Measurements from ENCODE around the gene DHCR24.
"Not testable (repeated sequence)": the region's sequence is repeated elsewhere in the genome, so short reads cannot be mapped to it uniquely, and the experiment has no call there.

Gene DHCR24

DNA sequence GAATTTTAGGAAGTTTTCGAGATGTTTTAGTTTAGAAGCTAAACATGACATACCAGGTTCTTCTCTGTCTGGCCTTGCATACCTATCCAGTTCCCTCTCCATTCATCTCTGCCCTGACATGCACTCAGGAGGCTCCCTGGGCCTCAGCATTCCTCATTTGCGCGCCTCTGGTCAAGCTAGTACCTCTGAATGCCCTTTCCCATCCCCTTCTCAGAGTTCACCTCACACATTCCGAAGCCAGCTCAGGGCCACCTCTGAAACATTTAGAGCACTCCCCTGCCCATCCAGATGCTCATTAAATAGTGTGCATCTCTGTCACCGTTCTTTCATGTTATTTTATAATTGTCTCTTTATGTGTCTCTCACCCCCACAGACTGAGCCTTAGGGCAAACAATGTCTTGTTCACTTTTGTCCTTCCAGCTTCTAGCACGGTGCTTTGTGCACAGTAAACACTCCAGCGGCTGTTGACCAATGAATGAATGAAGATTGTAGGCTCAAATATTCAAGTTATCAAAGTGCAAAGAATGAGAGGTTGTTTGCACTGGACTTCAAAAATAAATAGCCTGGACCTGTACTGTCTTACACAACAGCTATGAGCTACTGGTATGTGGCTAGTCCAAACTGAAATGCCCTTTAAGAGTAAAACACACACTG, 1.2 kb upstream of the DHCR24 start:
- DNase-seq (ENCODE audit: low read depth), result no peak

DNA sequence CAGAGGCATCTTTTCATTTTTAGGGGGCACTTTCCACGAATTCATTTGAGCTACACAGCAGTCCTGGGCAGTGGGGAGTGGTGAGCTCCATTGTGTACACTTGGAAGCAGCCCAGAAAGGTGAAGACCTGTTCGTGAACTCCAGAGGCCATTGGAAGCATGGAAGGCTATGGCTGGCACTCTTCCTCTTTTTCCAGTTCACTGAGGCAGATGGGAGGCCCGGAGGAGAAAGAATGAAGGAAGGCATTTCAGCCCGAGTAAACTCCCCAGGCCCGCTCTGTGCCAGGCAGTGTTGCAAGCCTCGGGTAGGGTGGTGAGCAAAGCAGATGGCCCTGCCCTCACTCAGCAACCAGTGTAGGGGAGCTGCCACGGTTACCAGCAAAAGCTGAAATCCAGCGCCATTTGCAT, 673 bp upstream of the DHCR24 start:
- no peak for DNase-seq (ENCODE audit: low read depth)

DNA sequence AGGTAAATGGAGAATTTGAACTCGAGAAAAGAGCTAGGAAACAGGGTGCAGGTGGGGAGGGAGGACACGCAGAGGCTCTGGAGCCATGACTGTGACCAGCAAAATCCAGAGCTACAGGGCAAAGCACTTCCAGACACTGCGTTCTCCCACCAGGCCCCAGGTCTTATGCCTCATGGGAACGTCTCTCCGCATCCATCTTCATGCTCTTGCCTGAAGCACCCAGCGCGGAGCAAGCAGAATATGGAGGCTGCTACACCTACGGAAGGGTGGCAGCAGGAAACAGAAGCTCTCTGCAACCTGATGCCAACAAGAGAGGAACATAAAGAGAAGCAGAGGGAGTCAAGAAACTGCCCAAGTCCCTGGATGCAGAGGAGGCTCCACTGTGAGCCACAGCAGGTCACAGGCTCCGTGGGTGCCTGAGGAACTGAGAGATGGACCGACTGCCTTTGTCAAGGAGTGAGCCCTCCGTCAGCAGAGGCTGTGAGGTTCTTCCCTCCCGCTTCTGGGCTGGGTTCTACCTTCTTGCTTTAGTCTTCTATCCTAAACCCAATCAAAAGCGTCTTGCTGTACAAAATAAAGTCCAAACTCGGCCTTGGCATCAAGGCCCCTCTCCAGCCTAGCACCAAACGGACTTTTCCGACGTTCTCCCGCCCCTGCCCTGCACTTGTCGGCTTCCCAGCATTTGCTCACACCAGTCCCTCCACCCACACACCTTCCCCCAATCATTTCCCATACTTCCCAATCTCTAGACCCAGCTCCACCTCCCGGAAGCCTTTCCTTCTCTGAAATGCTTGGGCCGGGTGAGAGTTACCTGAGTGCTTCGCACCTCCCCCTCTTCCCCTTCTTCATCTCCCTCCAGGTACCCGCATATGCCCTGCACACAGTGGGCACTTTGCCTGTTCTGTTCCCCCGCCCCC, 930 bp downstream of the DHCR24 start:
- no peak for DNase-seq (ENCODE audit: low read depth)

DNA sequence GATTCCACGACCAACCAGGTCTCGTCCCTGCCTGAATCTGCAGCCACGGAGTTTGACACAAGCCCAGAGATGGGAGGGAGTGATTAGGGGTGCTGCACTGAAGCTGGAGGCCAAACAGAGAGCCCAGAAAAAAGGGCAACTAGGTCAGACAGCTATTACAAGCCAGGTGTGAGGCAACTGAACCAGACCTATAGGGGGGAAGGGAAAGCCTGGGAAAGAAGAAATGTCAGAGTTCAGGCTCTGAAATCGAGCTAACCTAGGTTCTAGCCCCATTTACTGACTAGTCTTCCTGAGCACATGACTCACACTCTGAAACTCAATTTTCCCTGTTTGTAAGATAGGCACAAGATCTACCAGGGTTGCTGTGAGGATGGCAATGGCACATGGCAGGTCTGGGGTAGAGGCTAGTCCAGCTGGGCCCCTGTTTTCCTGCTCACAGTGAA, 1.7 kb downstream of the DHCR24 start:
- no peak for DNase-seq (ENCODE audit: low read depth)

DNA sequence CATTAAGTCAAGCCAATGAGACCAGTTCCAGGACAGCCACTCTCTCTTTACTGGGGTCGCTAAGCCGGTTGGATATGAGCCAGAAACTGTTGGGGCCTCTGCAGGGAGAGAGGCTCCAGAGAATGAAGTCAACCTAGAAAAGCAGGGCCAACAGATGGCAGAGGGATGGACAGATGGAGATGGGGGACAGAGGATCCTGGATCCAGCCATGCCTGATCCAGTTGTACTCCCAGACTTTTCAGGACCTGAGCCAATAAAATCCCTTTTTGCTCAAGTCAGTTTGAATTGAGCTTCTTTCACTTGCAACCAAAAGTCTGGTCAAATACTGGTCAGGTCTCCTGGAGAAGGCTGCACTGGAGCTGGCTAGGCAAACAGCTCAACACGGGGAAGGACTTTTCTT, 2.2 kb downstream of the DHCR24 start:
- DNase-seq (ENCODE audit: low read depth), result no peak

DNA sequence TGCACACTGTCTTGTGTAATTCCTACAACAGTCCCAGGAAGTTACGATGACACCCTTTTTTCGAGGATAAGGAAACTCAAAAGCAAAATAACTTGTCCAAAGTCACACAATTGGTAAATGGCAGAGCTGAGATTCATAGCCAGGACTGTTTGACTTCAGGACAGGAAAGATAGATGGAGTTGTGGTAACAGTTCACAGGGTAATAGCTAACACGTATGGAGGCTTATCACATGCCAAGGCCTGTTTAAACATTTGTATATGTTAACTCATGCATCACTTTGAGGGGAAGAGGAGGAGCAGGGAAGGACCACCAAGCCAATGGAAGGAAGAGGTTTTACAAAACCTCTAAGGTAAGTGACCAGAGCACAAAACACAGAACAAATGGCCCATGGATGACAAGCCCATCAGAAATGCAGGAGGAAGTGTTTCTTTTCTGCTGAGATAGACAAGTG, 2.8 kb downstream of the DHCR24 start:
- no peak for DNase-seq (ENCODE audit: low read depth)

DNA sequence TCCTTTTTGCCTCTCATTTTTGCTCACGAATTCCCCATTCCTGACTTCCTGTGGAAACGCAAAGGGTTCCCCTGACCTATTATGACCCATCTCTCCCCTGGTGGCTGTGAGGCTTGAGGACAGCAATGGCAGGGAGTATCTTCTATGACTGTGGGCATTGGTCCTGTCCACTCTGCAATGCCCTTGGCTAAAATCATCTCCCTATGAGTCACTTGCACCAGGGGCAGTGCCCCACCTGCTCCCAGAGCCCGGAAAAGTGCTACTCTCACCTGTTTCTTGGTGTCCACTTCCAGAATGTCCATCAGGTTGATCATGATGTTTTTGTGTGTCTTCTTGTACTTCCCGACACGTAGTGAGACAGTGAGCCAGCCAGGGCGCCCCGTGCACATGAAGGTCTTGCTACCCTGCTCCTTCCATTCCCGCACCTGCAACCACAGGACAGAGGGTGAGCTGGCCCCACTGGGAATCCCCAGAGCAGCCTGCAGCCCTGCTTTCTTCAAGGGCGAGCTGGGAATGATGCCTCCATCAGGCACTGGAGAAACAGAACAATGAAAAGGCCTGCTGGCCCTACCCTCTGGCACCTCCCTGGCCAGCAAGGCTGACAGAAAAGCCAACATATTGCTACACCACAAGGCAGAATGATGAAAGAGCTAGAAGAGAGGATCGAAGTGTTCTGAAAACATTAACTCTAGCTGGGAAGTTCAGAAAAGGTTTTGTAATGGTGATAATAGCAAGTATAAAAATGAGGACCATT, 3.5 kb downstream of the DHCR24 start:
- no peak for DNase-seq (ENCODE audit: low read depth)

DNA sequence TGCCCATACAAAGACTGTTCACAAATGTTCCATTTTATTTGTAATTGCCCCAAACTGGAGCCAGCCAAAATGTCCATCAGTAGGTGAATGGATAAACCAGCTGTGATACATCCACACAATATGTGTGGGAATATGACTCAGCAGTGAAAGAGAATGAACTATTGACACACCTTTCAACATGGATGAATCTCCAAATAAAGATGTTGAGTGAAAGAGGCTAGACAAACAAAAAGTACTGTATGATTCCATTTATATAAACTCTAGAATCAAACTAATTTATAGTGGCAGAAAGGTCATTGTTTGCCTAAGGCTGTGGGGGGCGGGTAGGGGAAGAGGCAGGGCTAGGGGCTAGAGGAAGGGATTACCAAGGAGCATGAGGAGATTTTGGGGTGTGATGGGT, 4.5 kb downstream of the DHCR24 start:
- DNase-seq (ENCODE audit: low read depth), result no peak

DNA sequence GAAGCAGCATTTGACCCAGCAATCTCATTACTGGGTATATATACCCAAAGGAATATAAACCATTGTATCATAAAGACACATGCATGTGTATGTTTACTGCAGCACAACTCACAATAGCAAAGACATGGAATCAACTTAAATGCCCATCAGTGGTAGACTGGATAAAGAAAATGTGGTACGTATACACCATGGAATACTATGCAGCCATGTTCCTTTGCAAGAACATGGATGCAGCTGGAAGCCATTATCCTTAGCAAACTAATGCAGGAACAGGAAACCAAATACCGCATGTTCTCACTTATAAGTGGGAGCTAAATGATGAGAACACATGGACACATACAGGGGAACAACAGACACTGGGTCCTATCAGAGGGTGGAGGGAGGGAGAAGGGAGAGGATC, 5.4 kb downstream of the DHCR24 start:
- DNase-seq (ENCODE audit: low read depth), result not testable (repeated sequence)

DNA sequence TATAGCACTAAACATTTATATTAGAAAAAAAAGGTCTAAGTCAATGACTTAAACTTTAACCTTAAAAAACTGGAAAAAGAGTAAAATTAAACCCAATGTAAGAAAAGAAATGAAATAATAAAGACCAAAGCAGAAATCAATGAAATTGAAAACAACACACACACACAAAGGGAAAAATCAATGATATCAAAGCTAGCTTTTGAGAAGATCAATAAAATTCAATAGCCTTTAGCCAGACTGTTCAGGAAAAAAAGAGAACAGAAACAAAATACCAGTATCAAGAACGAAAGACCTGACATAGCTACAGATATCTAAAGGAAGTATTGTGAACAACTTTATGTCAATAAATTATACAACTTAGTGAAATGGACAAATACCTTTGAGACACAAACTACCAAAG, 7.1 kb downstream of the DHCR24 start:
- no peak for DNase-seq (ENCODE audit: low read depth)

DNA sequence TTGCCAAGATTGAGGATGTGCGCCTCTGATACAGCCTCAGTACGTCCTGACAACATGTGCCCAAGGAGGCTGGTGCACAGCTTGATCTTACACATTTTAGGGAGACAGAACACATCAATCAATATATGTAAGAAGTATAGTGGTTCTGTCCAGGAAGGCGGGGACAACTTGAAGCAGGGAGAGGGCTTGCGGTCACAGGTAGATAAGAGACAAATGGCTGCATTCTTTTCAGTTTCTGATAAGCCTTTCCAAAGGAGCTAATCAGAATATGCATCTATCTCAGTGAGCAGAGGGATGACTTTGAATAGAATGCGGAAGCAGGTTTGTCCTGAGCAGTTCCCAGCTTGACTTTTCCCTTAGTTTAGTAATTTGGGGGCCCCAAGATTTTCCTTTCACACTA, 10.2 kb downstream of the DHCR24 start:
- DNase-seq (ENCODE audit: low read depth), result no peak

DNA sequence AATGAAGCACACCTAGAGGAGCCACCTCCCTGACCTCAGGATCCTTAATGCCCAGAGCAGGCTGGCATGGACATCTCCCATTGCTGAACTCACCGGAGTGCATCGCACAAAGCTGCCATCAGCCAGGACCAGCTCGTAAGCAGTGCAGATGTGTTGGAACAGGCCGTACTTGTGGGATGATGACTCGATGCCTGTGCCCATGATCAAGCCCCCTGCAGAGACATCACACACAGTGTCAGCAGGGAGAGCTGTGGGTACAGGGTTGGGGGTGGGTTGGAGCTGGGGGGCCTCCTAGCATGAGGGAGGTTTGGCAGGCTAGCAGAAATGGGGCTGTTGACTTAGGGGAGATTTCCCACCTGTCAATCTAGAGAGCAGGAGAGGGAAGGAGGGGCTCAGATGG, 12.0 kb downstream of the DHCR24 start:
- no peak for DNase-seq (ENCODE audit: low read depth)

DNA sequence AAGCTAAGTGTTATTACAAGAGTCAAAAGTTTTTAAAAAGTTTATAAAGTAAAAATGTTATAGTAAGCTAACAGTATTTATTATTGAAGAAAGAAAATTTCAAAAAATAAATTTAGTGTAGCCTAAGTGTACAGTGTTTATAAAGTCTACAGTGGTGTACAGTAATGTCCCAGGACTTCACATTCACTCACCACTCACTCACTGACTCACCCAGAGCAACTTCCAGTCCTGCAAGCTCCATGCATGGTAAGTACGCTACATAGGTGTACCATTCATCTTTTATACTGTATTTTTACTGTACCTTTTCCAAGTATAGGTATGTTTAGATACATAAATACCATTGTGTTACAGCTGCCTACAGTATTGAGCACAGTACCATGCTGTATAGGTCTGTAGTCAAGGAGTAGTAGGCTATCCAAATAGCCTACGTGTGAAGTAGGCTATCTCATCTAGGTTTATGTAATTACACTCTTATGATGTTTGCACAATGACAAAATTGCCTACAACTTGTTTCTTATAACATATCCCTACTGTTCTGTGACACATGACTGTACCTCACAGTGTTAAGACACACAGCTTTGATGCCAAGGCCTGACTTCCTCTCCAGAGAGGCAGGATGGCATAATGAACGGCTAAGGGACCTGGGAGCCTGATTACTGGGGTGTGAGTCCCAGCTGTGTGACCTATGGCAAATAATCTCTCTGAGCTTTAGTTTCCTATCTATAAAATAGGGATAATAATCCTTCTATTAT, 12.7 kb downstream of the DHCR24 start:
- DNase-seq (ENCODE audit: low read depth), result no peak

DNA sequence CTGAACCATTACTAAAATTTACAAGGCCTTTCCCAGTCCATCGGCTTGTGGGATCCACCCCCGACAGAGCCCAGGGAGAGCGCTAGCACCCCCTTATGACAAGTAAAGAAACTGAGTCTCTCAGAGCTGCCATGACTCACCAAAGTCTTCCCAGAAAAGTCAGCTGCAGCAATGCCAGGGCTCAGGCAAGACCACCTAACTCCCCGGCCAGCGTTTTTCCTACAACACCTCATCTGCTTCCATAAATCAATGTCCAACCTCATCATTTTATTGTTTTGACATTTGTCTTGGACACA, 15.0 kb downstream of the DHCR24 start:
- DNase-seq (ENCODE audit: low read depth), result no peak

DNA sequence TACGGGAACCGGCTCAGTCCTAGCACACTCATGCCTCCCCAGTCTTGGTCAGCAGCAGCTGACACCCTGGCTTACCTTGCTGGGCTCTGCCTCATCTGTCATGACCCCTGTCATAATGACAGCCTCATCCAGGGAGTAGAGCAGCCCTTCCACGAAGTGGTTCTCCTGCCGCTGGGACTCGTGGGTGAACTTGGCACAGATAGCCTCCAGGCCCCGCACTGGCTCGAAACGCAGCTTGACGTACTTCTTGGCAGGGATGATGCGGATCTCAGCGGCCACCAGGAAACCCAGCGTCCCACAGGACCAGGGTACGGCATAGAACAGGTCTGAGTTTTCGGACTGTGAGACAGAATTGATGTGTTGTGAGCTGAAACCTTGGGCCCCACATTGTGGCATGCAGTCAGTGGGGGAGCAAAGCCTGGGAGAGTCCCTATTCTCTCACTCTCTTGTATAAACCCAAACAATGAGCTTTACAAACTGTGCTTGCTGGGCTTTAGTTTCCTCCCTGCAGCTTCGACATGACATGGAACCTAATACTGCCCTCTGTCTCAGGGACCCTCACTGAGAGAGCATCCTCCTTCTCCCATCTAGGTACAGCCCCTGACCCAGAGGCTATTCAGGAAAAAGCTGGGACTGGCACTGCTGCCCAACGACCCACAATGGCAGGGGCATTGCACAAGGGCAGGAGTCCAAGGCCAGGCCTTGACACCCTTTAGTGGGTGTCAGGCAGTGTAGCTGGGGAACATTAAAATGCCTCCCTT, 15.5 kb downstream of the DHCR24 start:
- no peak for DNase-seq (ENCODE audit: low read depth)

DNA sequence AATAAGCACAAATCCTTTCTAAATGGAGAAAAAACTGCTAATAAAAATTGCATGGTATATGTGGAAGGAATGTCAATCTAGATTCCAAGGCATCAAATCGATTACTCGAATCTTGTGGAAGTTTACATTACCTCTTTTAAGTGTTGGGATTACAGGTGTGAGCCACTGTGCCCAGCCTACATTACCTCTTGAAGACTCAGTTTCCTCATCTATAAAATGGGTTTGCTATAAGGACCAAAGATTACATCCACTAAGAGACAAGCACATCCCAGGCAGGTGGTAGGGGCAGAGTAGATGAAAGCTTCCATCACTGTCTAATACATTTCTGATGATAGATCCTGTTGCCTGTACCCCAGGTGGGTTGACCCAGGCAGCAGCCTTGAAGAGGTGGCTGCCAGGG, 16.1 kb downstream of the DHCR24 start:
- no peak for DNase-seq (ENCODE audit: low read depth)

DNA sequence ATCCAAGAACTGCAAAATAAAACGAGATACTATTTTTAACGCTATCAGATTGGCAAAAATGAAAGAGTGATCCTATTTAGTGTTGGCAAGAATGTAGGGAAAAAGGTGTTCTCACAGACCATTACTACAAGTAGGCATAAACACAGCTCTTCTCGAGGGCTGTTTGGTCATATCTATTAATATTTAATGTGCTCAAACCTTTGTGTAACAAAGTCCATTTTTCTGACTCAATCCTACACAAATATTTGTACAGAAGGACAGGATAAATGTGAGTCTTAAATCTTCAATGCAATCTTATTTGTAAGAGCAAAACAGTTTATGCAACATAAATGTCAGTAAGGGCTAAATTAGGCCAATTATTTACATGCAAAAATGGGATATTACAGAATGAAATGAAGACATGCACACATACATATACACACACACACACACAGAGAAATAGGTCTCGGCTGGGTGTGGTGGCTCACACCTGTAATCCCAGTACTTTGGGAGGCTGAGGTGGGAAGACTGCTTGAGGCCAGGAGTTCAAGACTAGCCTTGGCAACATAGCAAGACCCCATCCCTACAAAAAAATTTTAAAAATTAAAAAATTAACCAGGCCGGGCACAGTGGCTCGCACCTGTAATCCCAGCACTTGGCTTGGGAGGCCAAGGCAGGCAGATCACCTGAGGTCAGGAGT, 17.7 kb downstream of the DHCR24 start:
- no peak for DNase-seq (ENCODE audit: low read depth)

DNA sequence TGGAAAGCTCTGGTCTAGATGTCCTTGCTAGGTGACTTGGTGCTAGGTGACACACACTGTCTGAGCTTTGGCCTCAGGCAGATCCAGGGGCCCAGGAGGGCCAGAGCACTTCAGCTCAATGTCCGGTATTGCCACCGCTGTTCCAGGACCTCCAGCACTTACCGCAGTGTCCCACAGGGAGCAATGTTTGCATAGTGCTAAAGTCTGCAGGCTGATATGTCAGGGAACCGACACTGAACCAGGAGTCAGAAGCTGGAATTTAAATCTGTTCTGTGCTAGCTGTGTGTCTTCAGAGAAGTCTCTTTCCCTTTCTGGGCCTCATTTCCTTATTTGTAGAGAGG, 19.3 kb downstream of the DHCR24 start:
- DNase-seq (ENCODE audit: low read depth), result no peak

DNA sequence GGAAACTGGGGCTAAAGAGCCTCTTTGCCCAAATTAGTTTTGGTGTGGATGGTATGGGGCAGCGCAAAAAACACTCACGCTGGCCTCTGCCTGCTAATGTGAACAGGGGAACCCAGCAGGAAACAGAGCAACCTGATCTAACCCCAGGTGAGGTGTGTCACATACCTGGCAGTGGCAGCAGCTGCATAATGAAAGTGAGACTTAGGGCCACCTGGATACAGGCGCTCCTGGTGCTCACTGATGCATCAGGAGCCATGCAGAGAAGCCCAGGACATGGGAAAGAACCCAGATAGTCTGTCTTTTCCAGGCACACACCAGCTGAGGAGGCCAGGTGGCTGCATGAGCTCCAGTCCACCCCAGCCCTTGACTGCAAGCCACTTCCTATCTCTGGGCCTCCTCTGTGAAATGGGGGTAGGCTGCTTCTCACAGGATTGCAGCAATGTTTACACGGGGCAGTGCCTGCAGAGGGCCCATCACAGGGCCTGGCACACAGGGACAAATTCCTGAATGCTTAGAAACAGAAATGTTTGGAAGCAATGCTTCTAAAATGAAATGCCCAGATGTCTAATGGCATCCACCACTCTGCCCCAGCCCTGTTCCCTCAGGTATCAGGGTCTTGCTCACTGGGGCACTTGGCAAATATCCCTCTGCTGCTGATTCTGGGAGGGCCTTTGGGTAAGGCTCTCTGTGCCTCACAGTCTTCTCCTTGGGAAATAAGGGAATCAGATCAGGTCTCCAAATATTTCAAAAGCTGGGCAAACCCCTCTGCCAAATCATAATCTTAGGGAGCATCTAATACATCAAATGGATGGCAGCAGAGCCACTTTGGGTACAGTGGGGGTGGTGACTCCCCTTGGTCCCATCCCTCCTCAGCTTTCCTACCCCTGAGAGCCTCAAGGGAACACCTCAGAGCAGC, 19.9 kb downstream of the DHCR24 start:
- no peak for DNase-seq (ENCODE audit: low read depth)
